ENCODE measurements around the gene MGAT1. TPM values are rescaled to one million over a fixed set of nuclear protein-coding genes. Genes with fewer than 3 reads are reported as not detected.
A peak's percentile ranks its signal among the peaks of the same experiment; 100 is the strongest.

Gene MGAT1
- total and polyA plus RNA-seq, 2 of the 8 experiments (the other 6 are each of a cell fraction or from before 2014, with no cell fraction given) = 66.8 to 77.0 TPM

GRCh38 chr5:180799194-180799593, 3.4 kb downstream of the MGAT1 start (continued):
- TF ChIP-seq CHD7 (IDR thresholded peaks at IDR 0.05; ENCODE audit: insufficient replicate concordance, low read length) = no peak
- no peak for TF ChIP-seq GTF2F1 (IDR thresholded peaks at IDR 0.05; ENCODE audit: borderline replicate concordance, low read depth, low read length)
- TF ChIP-seq, protein P1, sequence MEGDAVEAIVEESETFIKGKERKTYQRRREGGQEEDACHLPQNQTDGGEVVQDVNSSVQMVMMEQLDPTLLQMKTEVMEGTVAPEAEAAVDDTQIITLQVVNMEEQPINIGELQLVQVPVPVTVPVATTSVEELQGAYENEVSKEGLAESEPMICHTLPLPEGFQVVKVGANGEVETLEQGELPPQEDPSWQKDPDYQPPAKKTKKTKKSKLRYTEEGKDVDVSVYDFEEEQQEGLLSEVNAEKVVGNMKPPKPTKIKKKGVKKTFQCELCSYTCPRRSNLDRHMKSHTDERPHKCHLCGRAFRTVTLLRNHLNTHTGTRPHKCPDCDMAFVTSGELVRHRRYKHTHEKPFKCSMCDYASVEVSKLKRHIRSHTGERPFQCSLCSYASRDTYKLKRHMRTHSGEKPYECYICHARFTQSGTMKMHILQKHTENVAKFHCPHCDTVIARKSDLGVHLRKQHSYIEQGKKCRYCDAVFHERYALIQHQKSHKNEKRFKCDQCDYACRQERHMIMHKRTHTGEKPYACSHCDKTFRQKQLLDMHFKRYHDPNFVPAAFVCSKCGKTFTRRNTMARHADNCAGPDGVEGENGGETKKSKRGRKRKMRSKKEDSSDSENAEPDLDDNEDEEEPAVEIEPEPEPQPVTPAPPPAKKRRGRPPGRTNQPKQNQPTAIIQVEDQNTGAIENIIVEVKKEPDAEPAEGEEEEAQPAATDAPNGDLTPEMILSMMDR (IDR thresholded peaks at IDR 0.05; ENCODE audit: control extremely low read depth in 1 of 3, insufficient read depth in 1 of 3, low read depth in 1 of 3, low read length in 3 of 3) = peak; percentile 73 to 85 (median 75)
- TF ChIP-seq FOSL1 (IDR thresholded peaks at IDR 0.05; ENCODE audit: insufficient read depth, low read depth, low read length) = no peak
- no peak for TF ChIP-seq BRCA1 (IDR thresholded peaks at IDR 0.05; ENCODE audit: low read depth, low read length)
- TF ChIP-seq SIRT6 (IDR thresholded peaks at IDR 0.05; ENCODE audit: low read length) = no peak
- peak; percentile 93 for TF ChIP-seq TEAD4 (IDR thresholded peaks at IDR 0.05; ENCODE audit: low read depth, low read length)
- TF ChIP-seq SRF (IDR thresholded peaks at IDR 0.05; ENCODE audit: low read depth, low read length) = no peak
- TF ChIP-seq NRF1 (IDR thresholded peaks at IDR 0.05; ENCODE audit: low read depth, low read length) = no peak
